H54 (cell line): ENCODE data around the gene RBM20.

Experiments
- DNase-seq: peaks from one replicate; pipeline ENCODE4 v3.0.0; 2011; ENCODE audit warnings: low spot score, mixed read lengths; ENCODE audit not compliant: insufficient read length
- FAIRE-seq: peaks from 3 replicates; lab custom pipeline; 2011; peaks lifted over from hg19 to GRCh38; lab: Jason Lieb, UNC
- POLR2A ChIP-seq: IDR thresholded peaks from 2 replicates; pipeline ENCODE4 v1.6.1; 2011; ENCODE audit warnings: low read depth, mild to moderate bottlenecking, low read length

Gene RBM20

DNA sequence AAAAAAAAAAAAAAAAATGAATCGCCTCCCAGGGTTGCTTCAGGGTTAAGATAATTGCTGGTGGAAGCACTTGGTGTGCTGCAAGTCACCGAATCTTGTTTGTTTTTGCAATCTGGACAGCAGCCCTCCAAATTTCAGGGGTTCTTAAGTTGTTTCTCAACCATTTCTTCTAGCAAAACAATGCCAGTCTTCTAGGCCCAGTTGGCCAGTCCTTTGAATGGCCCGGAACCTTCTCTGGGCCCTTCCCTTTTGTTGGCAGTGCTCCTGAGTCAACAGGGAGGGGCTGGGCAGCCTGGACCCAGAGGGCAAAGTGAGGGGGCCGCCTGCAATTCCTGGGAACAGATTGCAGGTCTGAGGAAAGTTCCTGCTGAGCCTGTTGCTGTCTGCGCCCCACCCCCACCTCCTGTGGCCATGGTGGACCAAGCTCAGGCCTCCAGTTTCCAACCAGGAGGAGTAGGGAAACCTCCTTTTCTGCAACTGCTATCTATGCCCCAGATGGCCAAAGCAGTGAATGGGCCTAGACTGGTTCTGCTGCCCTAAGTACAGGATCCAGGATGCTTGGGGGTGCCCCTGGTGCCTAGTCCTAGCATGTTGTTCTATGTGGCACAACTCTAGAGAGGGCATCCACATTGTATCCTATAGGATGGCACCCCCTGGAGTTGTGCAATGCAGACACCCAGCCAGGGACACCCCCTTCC is 196.2 kb downstream of the RBM20 start:
- no peak for TF ChIP-seq POLR2A
- no peak for DNase-seq
- FAIRE-seq: no peak

DNA sequence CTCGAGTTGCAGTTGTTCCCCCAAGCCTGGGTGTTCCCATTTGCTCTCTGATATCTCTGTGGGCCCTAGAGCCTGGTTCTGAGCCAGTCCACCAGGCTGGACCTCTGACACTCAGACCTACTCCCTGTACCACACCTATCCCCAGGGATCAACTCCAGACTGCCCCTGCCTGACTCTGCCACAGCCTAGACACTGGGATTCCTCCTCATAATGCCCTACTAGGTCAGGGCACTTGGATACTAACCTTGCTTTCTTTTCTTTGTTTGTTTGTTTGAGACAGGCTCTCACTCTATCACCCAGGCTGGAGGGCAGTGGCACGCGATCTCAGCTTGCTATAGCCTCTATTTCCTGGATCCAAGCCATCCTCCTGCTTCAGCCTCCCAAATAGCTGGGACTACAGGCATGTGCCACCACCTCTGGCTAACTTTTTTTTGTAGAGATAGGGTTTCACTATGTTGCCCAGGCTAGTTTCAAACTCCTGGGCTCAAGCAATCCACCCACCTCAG is 196.8 kb downstream of the RBM20 start:
- no peak for TF ChIP-seq POLR2A
- FAIRE-seq (no peak), DNase-seq (no peak)

DNA sequence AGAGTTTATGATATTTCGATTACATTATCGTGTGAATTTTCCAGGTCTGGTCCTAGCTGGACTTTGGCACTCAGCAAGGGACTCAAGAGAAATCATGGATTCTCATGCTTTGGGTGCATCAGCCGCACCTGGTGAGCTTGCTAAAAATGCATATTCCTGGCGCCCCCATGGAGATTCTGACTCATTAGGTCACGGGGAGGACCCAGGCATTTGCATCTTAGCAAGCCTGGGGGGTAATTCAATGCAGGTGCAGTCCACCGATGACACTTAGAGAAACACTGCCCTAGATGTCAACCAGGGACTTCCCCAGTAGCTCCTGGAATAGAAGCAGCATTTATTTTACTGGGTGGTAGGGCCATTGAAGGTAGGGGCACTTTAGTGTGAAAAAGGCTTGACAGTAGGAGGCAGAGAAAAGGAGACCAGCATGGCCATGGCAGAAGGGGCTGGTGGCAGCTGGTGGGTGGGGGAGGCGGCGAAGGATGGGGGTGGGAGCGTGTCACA is 197.7 kb downstream of the RBM20 start:
- no peak for FAIRE-seq
- DNase-seq: no peak
- no peak for TF ChIP-seq POLR2A

GRCh38 chr10:110842326-110842904 is 198.3 kb downstream of the RBM20 start:
- FAIRE-seq: no peak
- no peak for DNase-seq
- TF ChIP-seq POLR2A: no peak

- FAIRE-seq (no peak), DNase-seq (no peak)
- no peak for TF ChIP-seq POLR2A
These were observed 198.9 kb downstream of the RBM20 start for GRCh38 chr10:110843031-110843430.

- DNase-seq: no peak
These were observed 199.9 kb downstream of the RBM20 start for GRCh38 chr10:110843796-110844616.

GRCh38 chr10:110844617-110844881 is 200.4 kb downstream of the RBM20 start:
- FAIRE-seq: no peak

More at GRCh38 chr10:110843796-110844616, 199.9 kb downstream of the RBM20 start:
- TF ChIP-seq POLR2A: no peak
- no peak for FAIRE-seq

DNA sequence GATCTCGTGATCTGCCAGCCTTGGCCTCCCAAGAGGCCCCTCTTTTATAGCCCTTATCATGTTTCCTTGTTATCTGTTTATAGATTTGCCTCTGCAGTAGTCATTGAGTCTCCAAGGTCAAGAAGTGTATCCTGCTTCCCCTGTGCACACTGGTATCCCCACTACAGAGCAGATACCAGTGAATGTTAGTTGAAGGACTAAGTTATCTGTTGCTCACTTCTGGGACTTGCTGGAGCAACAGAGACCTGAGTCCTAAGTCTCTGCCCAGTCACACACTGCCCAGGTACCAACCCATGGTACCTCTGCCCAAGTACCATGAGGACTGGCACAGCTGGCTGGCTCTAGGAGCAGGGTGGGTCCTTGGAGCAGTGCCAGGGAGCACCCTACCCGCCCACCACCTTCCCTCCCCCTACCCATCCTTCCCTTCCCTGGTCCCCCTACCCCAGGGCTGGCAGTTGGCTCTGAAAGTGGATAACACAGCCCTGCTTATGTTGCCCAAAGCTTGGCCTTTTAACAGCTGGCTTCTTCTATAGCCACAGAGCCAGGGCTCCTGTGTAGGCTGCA is 201.1 kb downstream of the RBM20 start:
- DNase-seq (no peak), FAIRE-seq (no peak)
- TF ChIP-seq POLR2A: no peak

More at GRCh38 chr10:110844617-110844881, 200.4 kb downstream of the RBM20 start:
- DNase-seq: no peak
- no peak for TF ChIP-seq POLR2A

DNA sequence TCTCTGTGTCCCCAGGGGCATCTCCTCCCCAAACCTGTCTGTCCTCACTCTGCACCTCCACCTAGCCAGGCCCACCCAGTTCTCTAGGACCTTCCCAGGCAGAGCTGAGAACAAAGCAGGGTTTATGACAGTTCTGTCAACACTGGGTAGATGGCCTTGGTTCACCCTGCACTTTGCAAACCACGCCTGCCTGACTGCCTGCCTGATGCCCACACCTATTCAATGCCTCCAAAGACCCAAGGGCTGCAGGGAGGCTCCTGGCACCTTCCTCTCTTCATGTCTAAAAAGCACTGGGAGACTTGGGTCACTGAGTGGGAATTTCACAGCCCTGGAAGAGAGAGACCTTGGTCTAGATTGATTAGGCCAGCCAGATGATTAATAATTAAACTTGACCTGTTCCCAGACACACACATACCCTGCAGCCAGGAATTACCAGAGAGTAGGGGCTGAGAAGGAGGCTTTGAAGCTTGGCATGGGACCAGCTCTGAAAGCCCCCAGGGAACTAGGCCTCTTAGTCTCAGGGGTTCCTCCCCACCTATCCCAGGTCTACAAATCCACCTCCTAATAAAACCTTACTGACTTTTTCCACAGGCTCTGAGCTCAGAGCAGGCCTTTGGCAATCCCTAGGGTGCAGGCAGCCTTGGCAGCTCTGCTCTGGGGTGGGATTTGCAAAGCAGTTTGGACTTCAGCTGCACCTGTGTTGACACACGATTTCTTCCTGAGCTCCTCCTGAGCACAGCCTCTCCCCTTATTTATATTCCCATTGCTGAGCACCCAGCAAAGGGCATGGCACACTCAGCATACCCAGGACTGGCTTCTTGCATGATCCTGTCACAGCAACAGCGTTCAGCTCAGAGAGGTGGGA is 201.9 kb downstream of the RBM20 start:
- DNase-seq (no peak), FAIRE-seq (no peak)
- no peak for TF ChIP-seq POLR2A

- DNase-seq: no peak
- TF ChIP-seq POLR2A: no peak
- no peak for FAIRE-seq
These were observed 203.2 kb downstream of the RBM20 start for GRCh38 chr10:110847374-110847773.

DNA sequence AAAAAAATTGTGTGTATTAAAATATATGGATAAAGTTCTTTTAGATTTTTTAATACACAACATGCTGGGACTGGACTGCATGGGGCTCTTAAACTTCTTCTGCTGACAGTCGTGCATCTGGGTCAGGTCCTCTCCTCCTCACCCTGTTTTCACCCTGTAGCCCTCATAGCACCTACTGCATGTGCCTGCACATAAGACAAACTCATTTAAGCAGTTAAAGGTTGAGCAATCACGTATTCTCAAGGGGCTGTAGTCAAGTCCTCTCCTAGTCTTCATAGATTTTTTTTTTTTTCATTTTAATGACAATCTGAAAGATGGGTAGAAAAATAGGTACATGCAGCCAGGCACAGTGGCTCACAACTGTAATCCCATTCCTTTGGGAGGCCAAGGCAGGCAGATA is 204.0 kb downstream of the RBM20 start:
- FAIRE-seq (no peak), DNase-seq (no peak)
- no peak for TF ChIP-seq POLR2A

- FAIRE-seq (no peak), DNase-seq (no peak)
- no peak for TF ChIP-seq POLR2A
These were observed 206.0 kb downstream of the RBM20 start for GRCh38 chr10:110850099-110850498.
